Suppressor macrophage treated with lipopolysaccharide for 4 hours (primary cell): ENCODE results near the gene KHNYN.
"Not testable (repeated sequence)": the region's sequence is repeated elsewhere in the genome, so short reads cannot be mapped to it uniquely, and the experiment has no call there.

ENCODE experiments used
- DNase-seq: peaks from one replicate; pipeline ENCODE4 v3.0.0-alpha.2; 2020

The KHNYN gene

GRCh38 chr14:24439257-24439656 is 9.5 kb downstream of the KHNYN start:
- DNase-seq, result no peak

GRCh38 chr14:24439830-24440605 is 10.3 kb downstream of the KHNYN start:
- no peak for DNase-seq

- no peak for DNase-seq
Observed at GRCh38 chr14:24440606-24441399, 11.0 kb downstream of the KHNYN start.

- no peak for DNase-seq
Observed at GRCh38 chr14:24441485-24441884, 11.7 kb downstream of the KHNYN start.

GRCh38 chr14:24441904-24442239 is 12.1 kb downstream of the KHNYN start:
- DNase-seq, result no peak

GRCh38 chr14:24442240-24443052 is 12.7 kb downstream of the KHNYN start, which contains the start of gene SDR39U1:
Gene SDR39U1, minus strand, starts transcription at chr14:24442776. Its CDS starts 7 bp downstream, at chr14:24442769.
- DNase-seq, result peak; percentile 100

GRCh38 chr14:24443053-24443665 is 13.4 kb downstream of the KHNYN start:
- no peak for DNase-seq

- not testable (repeated sequence) for DNase-seq
Observed at GRCh38 chr14:24450828-24451227, 21.1 kb downstream of the KHNYN start.

GRCh38 chr14:24456980-24457379 is 27.2 kb downstream of the KHNYN start:
- no peak for DNase-seq

- no peak for DNase-seq
Observed at GRCh38 chr14:24458736-24459135, 29.0 kb downstream of the KHNYN start.

- no peak for DNase-seq
Observed at GRCh38 chr14:24459331-24459730, 29.6 kb downstream of the KHNYN start.

- no peak for DNase-seq
Observed at GRCh38 chr14:24461336-24461735, 31.6 kb downstream of the KHNYN start.

GRCh38 chr14:24463017-24463883 is 33.5 kb downstream of the KHNYN start:
- DNase-seq, result no peak

GRCh38 chr14:24463884-24464785 is 34.4 kb downstream of the KHNYN start:
- DNase-seq, result no peak

GRCh38 chr14:24465368-24465767 is 35.6 kb downstream of the KHNYN start:
- DNase-seq, result no peak

- DNase-seq, result no peak
Observed at GRCh38 chr14:24465805-24466204, 36.1 kb downstream of the KHNYN start.

- not testable (repeated sequence) for DNase-seq
Observed at GRCh38 chr14:24470450-24470849, 40.7 kb downstream of the KHNYN start.

GRCh38 chr14:24473211-24473610 is 43.5 kb downstream of the KHNYN start:
- DNase-seq, result no peak

GRCh38 chr14:24475261-24475660 is 45.5 kb downstream of the KHNYN start:
- no peak for DNase-seq

- DNase-seq, result not testable (repeated sequence)
Observed at GRCh38 chr14:24479999-24480398, 50.2 kb downstream of the KHNYN start.
